Central memory CD4-positive, alpha-beta T cell (primary cell): Measurements from ENCODE around the gene SLC48A1.

Experiments
- DNase-seq: peaks from one replicate; pipeline ENCODE4 v3.0.0; 2022

The SLC48A1 gene

DNA sequence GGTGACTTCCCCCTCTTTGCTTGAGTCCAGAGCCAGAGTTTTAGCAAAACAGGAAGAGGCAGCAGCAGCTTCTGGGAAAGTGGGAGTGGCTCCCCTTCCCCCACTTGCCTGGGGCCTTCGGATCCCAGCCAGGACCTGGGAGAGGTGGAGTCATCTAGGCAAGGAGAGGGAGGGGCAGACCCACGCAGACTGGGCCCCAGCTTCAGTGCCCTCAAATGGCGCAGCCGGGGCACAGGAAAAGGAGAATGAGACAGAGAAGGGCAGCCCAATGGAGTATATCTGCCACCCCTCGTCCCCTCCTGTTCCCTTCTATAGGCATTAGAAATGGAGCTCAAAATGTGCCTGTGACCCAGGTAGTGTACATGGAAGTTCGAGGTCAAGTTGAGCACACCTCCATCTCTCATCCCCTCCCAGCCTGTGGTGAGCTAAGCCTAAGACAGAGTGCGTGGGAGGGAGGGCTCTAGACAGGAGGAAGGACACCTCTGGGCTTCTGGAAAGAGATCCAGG is 56.0 kb downstream of the SLC48A1 start:
- DNase-seq, result no peak

GRCh38 chr12:47829584-47829983 is 56.5 kb downstream of the SLC48A1 start:
- no peak for DNase-seq
